Measurements from ENCODE around the gene CPNE8.

DNA sequence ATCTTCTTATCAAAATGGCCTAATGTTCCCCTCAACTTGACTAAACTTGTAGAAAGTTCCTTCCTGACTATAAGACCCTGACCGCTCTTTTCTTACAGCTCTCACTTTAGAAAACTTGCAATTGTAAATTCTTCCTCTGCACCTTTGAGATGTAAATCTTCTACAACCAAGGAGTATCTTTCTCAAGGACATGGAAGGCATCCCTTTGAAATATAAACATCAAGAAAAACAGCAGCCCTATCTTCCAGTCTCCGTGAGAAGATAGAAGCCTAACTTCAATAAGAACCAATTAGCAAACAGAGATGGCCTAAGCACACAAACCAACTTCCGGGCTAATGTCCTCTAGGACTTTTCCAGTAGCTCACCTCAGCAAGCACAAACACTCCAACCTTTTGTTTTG is 210.3 kb downstream of the CPNE8 start:
- TF ChIP-seq, protein P1, sequence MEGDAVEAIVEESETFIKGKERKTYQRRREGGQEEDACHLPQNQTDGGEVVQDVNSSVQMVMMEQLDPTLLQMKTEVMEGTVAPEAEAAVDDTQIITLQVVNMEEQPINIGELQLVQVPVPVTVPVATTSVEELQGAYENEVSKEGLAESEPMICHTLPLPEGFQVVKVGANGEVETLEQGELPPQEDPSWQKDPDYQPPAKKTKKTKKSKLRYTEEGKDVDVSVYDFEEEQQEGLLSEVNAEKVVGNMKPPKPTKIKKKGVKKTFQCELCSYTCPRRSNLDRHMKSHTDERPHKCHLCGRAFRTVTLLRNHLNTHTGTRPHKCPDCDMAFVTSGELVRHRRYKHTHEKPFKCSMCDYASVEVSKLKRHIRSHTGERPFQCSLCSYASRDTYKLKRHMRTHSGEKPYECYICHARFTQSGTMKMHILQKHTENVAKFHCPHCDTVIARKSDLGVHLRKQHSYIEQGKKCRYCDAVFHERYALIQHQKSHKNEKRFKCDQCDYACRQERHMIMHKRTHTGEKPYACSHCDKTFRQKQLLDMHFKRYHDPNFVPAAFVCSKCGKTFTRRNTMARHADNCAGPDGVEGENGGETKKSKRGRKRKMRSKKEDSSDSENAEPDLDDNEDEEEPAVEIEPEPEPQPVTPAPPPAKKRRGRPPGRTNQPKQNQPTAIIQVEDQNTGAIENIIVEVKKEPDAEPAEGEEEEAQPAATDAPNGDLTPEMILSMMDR (IDR thresholded peaks at IDR 0.05 in 2 of 3, conservative IDR thresholded peaks at IDR 0.05 in 1 of 3; ENCODE audit: control insufficient read depth in 2 of 3, extremely low read depth in 1 of 3, insufficient read depth in 1 of 3, low read depth in 3 of 3, low read length in 3 of 3): no peak
- TF ChIP-seq EP300 (IDR thresholded peaks at IDR 0.05; ENCODE audit: borderline replicate concordance in 1 of 2, control insufficient read depth in 1 of 2, low read depth in 2 of 2, low read length in 2 of 2): no peak
- TF ChIP-seq, protein P2, sequence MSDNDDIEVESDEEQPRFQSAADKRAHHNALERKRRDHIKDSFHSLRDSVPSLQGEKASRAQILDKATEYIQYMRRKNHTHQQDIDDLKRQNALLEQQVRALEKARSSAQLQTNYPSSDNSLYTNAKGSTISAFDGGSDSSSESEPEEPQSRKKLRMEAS (IDR thresholded peaks at IDR 0.05; ENCODE audit: low read depth, low read length): no peak
- no peak for TF ChIP-seq POLR2A (IDR thresholded peaks at IDR 0.05; ENCODE audit: low read depth, low read length)
- TF ChIP-seq, protein P3, sequence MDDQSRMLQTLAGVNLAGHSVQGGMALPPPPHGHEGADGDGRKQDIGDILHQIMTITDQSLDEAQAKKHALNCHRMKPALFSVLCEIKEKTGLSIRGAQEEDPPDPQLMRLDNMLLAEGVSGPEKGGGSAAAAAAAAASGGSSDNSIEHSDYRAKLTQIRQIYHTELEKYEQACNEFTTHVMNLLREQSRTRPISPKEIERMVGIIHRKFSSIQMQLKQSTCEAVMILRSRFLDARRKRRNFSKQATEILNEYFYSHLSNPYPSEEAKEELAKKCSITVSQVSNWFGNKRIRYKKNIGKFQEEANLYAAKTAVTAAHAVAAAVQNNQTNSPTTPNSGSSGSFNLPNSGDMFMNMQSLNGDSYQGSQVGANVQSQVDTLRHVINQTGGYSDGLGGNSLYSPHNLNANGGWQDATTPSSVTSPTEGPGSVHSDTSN (IDR thresholded peaks at IDR 0.05; ENCODE audit: insufficient replicate concordance, low read depth, low read length): no peak
- no peak for TF ChIP-seq SMARCA5 (IDR thresholded peaks at IDR 0.05)
- TF ChIP-seq SMC3 (IDR thresholded peaks at IDR 0.05; ENCODE audit: borderline replicate concordance, low read length): no peak
- TF ChIP-seq, protein P4, sequence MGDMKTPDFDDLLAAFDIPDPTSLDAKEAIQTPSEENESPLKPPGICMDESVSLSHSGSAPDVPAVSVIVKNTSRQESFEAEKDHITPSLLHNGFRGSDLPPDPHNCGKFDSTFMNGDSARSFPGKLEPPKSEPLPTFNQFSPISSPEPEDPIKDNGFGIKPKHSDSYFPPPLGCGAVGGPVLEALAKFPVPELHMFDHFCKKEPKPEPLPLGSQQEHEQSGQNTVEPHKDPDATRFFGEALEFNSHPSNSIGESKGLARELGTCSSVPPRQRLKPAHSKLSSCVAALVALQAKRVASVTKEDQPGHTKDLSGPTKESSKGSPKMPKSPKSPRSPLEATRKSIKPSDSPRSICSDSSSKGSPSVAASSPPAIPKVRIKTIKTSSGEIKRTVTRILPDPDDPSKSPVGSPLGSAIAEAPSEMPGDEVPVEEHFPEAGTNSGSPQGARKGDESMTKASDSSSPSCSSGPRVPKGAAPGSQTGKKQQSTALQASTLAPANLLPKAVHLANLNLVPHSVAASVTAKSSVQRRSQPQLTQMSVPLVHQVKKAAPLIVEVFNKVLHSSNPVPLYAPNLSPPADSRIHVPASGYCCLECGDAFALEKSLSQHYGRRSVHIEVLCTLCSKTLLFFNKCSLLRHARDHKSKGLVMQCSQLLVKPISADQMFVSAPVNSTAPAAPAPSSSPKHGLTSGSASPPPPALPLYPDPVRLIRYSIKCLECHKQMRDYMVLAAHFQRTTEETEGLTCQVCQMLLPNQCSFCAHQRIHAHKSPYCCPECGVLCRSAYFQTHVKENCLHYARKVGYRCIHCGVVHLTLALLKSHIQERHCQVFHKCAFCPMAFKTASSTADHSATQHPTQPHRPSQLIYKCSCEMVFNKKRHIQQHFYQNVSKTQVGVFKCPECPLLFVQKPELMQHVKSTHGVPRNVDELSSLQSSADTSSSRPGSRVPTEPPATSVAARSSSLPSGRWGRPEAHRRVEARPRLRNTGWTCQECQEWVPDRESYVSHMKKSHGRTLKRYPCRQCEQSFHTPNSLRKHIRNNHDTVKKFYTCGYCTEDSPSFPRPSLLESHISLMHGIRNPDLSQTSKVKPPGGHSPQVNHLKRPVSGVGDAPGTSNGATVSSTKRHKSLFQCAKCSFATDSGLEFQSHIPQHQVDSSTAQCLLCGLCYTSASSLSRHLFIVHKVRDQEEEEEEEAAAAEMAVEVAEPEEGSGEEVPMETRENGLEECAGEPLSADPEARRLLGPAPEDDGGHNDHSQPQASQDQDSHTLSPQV (IDR thresholded peaks at IDR 0.05): no peak
